Sigmoid colon (tissue), 7 donors: Measurements from ENCODE around the gene NEXN. TPM values are rescaled to one million over a fixed set of nuclear protein-coding genes. Genes with fewer than 3 reads are reported as not detected.

ENCODE experiments used
- DNase-seq: peaks from one replicate; pipeline ENCODE4 v3.0.0-alpha.2; 2019
- H3K27ac ChIP-seq, 4 donors: fragments of 200-600 bp; sonication (generic); one replicate each; pipeline ENCODE4 v1.5.1; 2016 to 2019; ENCODE audit warnings: mild to moderate bottlenecking in 1 of 4
- H3K27me3 ChIP-seq, 3 donors: fragments of 200-600 bp; sonication (generic); one replicate each; pipeline ENCODE4 v1.5.1; 2019; ENCODE audit warnings: mild to moderate bottlenecking in 1 of 3
- H3K36me3 ChIP-seq, 4 donors: fragments of 200-600 bp; sonication (generic); one replicate each; pipeline ENCODE4 v1.5.1; 2016 to 2019
- H3K4me1 ChIP-seq, 4 donors: fragments of 200-600 bp; sonication (generic); one replicate each; pipeline ENCODE4 v1.5.1; 2017 to 2019
- H3K4me3 ChIP-seq, 4 donors: fragments of 200-600 bp; sonication (generic); one replicate each; pipeline ENCODE4 v1.5.1; 2017 to 2019; ENCODE audit warnings: mild to moderate bottlenecking in 2 of 4, moderate library complexity in 1 of 4
- H3K9me3 ChIP-seq, 4 donors: fragments of 200-600 bp in 3 of 4; sonication (generic) in 3 of 4; one replicate each; pipeline versions ENCODE4 v1.5.1 to v1.6.1; 2013 to 2019
- CTCF ChIP-seq, 4 experiments: fragments of 450-650 bp in 3 of 4; fragments of 200-600 bp in 1 of 4; IDR thresholded peaks; one replicate each; pipeline ENCODE4 v1.5.1; 2016 to 2019; ENCODE audit warnings: antibody characterized with exemption in 4 of 4, mild to moderate bottlenecking in 3 of 4, moderate library complexity in 2 of 4
- EP300 ChIP-seq, 4 donors: sonication (generic); formaldehyde crosslinking; IDR thresholded peaks; one replicate each; pipeline ENCODE4 v1.6.1; 2017; ENCODE audit warnings: antibody characterized with exemption in 4 of 4
- POLR2A ChIP-seq, 2 donors: fragments of 450-650 bp; IDR thresholded peaks; one replicate each; pipeline ENCODE4 v1.6.1; 2016; ENCODE audit warnings: antibody characterized with exemption in 2 of 2, mild to moderate bottlenecking in 2 of 2, moderate library complexity in 2 of 2
- POLR2AphosphoS5 ChIP-seq, 4 donors: sonication (generic); formaldehyde crosslinking; IDR thresholded peaks; one replicate each; pipeline ENCODE4 v1.6.1; 2017; ENCODE audit warnings: antibody characterized with exemption in 4 of 4
- WGBS, 2 donors: extraction: QIAGEN DNeasy Blood & Tissue Kit; methylation state at CpG; one replicate each; pipeline ENCODE4 v1.1.7; 2013; 5-methylcytosine and 5-hydroxymethylcytosine counted together
- intact Hi-C: fragments of 100-400 bp; cut with DNase I; formaldehyde crosslinking; loops from one replicate; pipeline ENCODE4 v1.15.1; 2023
- polyA plus RNA-seq, 3 donors: library from polyadenylated mRNA; stranded (reverse); fragments of 200-250 nt; gene quantifications; one replicate each; pipeline ENCODE4 v1.2.3, GENCODE V29; 2013
- total RNA-seq, 4 donors: library from RNA; depleted of rRNA; stranded (reverse); fragments of >200 nt; gene quantifications; one replicate each; pipeline ENCODE4 v1.1.0, GENCODE V29; 2016
- donor health status: healthy with polysubstance abuse.
- donor health status: Bipolar disorder and iron deficiency.
- donor health status: healthy.

The NEXN gene
- total RNA-seq, result 100 to 1,000 TPM in 2 of 4 donors, 10 to 100 TPM in 2; 68.8 to 158 (median 95.3) TPM
- polyA plus RNA-seq, result 1 to 10 TPM; 4.2 to 7.9 (median 6.0) TPM

- Histone ChIP-seq H3K36me3 (no peaks in the 10 kb centered on the region), H3K27ac (peak within 1 kb of the TSS; percentile 86 to 98 (median 94)), H3K27me3 (no peaks in the 10 kb centered on the region), H3K4me1 (peaks cover 0 to 43% (median 24%) of the 10 kb centered on the region in 4 donors), H3K9me3 (no peaks in the 10 kb centered on the region), H3K4me3 (peak within 1 kb of the TSS; percentile 84 to 92 (median 88))
- no peak for TF ChIP-seq CTCF (IDR thresholded peaks at IDR 0.05)
- TF ChIP-seq POLR2AphosphoS5 (IDR thresholded peaks at IDR 0.05), result peak; percentile 68 to 82 (median 77)
- TF ChIP-seq EP300 (IDR thresholded peaks at IDR 0.05), result peak in 3 of 4 donors; percentile 41 to 55 (median 45)
- peak; percentile 38 to 66 for TF ChIP-seq POLR2A (IDR thresholded peaks at IDR 0.05)
- peak; percentile 93 for DNase-seq
- intact Hi-C loops, result loop anchor here (2.0 kb wide), 1 partner anchor 55 kb away; no protein-coding TSS in a partner anchor
- WGBS, 2 donors, result 11 to 17% methylated on average over 36 of the region's 36 CpGs
These were observed at the start of gene NEXN for GRCh38 chr1:77888081-77888780. TSS of gene NEXN (plus strand) at chr1:77888624. CDS start at chr1:77916107, 27,483 bp downstream.

GRCh38 chr1:77841574-77841973, 46.9 kb upstream of the NEXN start:
- Histone ChIP-seq H3K27ac (peak overlapping the region in 3 of 4 donors; percentile 5 to 66 (median 12)), H3K36me3 (peaks cover 0 to 9% (median 0%) of the 10 kb centered on the region in 4 donors), H3K4me1 (peaks cover 0 to 42% (median 23%) of the 10 kb centered on the region in 4 donors), H3K4me3 (no peak overlapping the region), H3K27me3 (no peaks in the 10 kb centered on the region), H3K9me3 (no peaks in the 10 kb centered on the region)
- no peak for DNase-seq
- 42 to 71% methylated on average over 1 of the region's 1 CpG for WGBS, 2 donors
- intact Hi-C loops, result no loop called here
- no peak for TF ChIP-seq POLR2AphosphoS5 (IDR thresholded peaks at IDR 0.05)

GRCh38 chr1:77845951-77846350, 42.5 kb upstream of the NEXN start:
- no peaks in the 10 kb centered on the region for H3K27me3 ChIP-seq
- no peak overlapping the region for H3K4me3 ChIP-seq
- H3K4me1 ChIP-seq, result peaks cover 0 to 13% (median 4%) of the 10 kb centered on the region in 4 donors
- no peak overlapping the region for H3K27ac ChIP-seq
- WGBS, 2 donors, result 50 to 88% methylated on average over 1 of the region's 1 CpG
- H3K9me3 ChIP-seq, result no peaks in the 10 kb centered on the region
- peaks cover 0 to 9% (median 0%) of the 10 kb centered on the region in 4 donors for H3K36me3 ChIP-seq
- no peak for DNase-seq
- intact Hi-C loops, result no loop called here
- TF ChIP-seq POLR2AphosphoS5 (IDR thresholded peaks at IDR 0.05) (no peak), EP300 (IDR thresholded peaks at IDR 0.05) (no peak), POLR2A (IDR thresholded peaks at IDR 0.05) (no peak), CTCF (IDR thresholded peaks at IDR 0.05) (no peak)

- intact Hi-C loops, result no loop called here
- peaks cover 0 to 9% (median 0%) of the 10 kb centered on the region in 4 donors for H3K36me3 ChIP-seq
- H3K4me3 ChIP-seq, result no peak overlapping the region
- TF ChIP-seq POLR2A (IDR thresholded peaks at IDR 0.05) (no peak), EP300 (IDR thresholded peaks at IDR 0.05) (no peak), POLR2AphosphoS5 (IDR thresholded peaks at IDR 0.05) (no peak), CTCF (IDR thresholded peaks at IDR 0.05) (no peak)
- H3K27me3 ChIP-seq, result no peaks in the 10 kb centered on the region
- no peak for DNase-seq
- H3K27ac ChIP-seq, result no peak overlapping the region
- WGBS, 2 donors, result 86 to 87% methylated on average over 3 of the region's 3 CpGs
- no peaks in the 10 kb centered on the region for H3K9me3 ChIP-seq
- peaks cover 0 to 13% (median 4%) of the 10 kb centered on the region in 4 donors for H3K4me1 ChIP-seq
These were observed 41.5 kb upstream of the NEXN start for GRCh38 chr1:77846966-77847365.

- Histone ChIP-seq H3K4me1 (peaks cover 0 to 13% (median 4%) of the 10 kb centered on the region in 4 donors), H3K4me3 (no peak overlapping the region), H3K36me3 (peaks cover 0 to 9% (median 0%) of the 10 kb centered on the region in 4 donors), H3K27ac (no peak overlapping the region), H3K9me3 (no peaks in the 10 kb centered on the region), H3K27me3 (no peaks in the 10 kb centered on the region)
- TF ChIP-seq EP300 (IDR thresholded peaks at IDR 0.05) (no peak), CTCF (IDR thresholded peaks at IDR 0.05) (no peak), POLR2AphosphoS5 (IDR thresholded peaks at IDR 0.05) (no peak)
- no peak for DNase-seq
- intact Hi-C loops, result no loop called here
- WGBS, 2 donors, result 71 to 81% methylated on average over 9 of the region's 9 CpGs
These were observed 40.8 kb upstream of the NEXN start for GRCh38 chr1:77847621-77848080.
